Measurements from ENCODE around the gene SLC24A3.

SLC24A3 gene

DNA sequence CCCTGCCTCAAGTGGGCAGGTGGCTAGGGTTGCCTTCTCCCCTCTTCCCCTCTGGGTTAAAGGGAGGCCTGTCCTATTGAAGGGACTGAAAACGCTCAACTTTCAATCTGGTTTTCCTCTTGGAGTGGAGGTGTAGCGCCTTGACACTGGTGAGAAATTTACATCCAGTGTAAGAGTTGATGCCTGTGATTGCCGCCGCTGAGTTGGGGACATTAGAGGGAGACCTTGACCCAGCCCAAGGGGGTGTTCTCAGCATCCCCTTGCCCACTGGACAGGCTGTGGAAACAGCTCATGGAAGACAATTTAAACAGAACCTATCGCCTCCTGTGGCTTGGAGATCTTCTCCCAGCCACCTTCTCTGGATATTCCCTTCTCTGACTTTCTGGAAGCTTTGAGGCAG lies 61.6 kb downstream of the SLC24A3 start:
- TF ChIP-seq, protein P1, sequence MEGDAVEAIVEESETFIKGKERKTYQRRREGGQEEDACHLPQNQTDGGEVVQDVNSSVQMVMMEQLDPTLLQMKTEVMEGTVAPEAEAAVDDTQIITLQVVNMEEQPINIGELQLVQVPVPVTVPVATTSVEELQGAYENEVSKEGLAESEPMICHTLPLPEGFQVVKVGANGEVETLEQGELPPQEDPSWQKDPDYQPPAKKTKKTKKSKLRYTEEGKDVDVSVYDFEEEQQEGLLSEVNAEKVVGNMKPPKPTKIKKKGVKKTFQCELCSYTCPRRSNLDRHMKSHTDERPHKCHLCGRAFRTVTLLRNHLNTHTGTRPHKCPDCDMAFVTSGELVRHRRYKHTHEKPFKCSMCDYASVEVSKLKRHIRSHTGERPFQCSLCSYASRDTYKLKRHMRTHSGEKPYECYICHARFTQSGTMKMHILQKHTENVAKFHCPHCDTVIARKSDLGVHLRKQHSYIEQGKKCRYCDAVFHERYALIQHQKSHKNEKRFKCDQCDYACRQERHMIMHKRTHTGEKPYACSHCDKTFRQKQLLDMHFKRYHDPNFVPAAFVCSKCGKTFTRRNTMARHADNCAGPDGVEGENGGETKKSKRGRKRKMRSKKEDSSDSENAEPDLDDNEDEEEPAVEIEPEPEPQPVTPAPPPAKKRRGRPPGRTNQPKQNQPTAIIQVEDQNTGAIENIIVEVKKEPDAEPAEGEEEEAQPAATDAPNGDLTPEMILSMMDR (IDR thresholded peaks at IDR 0.05): no peak
- H3K9me3 Mint-ChIP-seq: no peaks in the 10 kb centered on the region
- no peak for DNase-seq
- H3K4me3 Mint-ChIP-seq: peak overlapping the region; percentile 38
- H3K27ac Mint-ChIP-seq: peak overlapping the region; percentile 96
- peaks cover 47% of the 10 kb centered on the region for H3K4me1 Mint-ChIP-seq
- peaks cover 5% of the 10 kb centered on the region for H3K27me3 Mint-ChIP-seq (ENCODE audit: low read depth, poor library complexity)
- no peaks in the 10 kb centered on the region for H3K36me3 Mint-ChIP-seq (ENCODE audit: low read depth)

DNA sequence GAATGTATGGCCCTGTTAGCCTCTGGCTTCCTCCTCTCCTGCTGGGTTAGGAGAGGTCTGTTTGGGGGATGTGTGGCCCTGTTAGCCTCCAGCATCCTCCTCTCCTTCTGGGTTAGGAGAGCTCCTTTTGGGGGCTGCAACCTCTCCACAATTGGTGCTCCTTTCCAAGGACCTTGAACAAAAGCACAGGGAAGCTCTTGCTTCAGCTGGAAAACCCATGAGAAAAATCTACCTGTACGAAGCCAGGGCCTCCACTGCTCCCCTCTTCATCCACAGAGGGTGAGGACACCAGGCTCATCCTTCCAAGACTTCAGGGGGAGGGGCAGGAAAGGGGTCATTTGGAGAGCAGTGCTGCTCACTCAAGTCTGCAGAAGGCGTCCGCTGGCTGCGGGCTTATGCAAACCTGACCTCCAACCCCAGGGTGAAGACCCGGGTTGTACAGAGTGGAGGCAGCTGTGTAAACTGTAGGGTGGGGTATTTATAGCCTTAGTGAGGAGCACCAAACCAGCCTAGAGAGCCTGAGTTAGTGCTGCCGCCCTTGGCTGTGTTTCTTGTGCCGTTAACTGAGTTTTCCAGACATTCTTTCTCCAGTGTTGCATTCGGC lies 62.1 kb downstream of the SLC24A3 start:
- DNase-seq: peak; percentile 54
- Mint-ChIP-seq H3K4me3 (peak overlapping the region; percentile 38), H3K4me1 (peaks cover 47% of the 10 kb centered on the region), H3K36me3 (ENCODE audit: low read depth) (peaks cover 4% of the 10 kb centered on the region), H3K27ac (peak overlapping the region; percentile 96), H3K9me3 (no peaks in the 10 kb centered on the region), H3K27me3 (ENCODE audit: low read depth, poor library complexity) (peaks cover under 1% of the 10 kb centered on the region)
- TF ChIP-seq, protein P1 (IDR thresholded peaks at IDR 0.05): no peak

DNA sequence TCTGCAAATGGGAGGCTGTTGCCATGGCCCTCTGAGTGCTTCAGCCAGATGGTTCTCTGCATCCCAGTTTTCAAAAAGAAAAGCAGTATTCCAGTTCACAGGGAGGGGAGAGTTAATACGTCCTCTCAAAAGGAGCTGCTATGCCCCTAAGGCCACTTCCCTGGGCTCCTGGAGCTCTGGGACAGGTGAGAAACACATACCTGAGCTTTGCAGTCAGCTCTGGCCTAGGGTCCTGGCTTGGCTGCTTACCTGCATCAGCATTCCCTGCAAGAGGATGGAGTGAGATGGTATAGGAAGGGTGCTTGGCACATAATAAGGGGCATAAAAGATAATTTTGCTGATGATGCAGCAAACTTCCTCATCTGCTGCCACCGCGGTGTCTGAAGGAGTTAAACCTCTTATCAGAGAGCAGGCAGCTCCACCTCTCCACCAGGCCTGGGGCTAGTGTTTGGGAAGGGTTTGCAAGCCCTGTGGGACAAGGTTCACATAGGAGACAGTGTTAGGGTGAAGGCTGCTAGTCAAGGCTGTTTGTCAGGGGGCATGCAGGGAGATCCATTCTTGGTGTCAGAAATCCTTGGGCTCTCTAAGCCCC lies 62.7 kb downstream of the SLC24A3 start:
- no peaks in the 10 kb centered on the region for H3K27me3 Mint-ChIP-seq (ENCODE audit: low read depth, poor library complexity)
- H3K4me3 Mint-ChIP-seq: peak overlapping the region; percentile 38
- H3K36me3 Mint-ChIP-seq (ENCODE audit: low read depth): peaks cover 8% of the 10 kb centered on the region
- TF ChIP-seq, protein P1 (IDR thresholded peaks at IDR 0.05): no peak
- no peak for DNase-seq
- H3K4me1 Mint-ChIP-seq: peaks cover 50% of the 10 kb centered on the region
- no peaks in the 10 kb centered on the region for H3K9me3 Mint-ChIP-seq
- peak overlapping the region; percentile 96 for H3K27ac Mint-ChIP-seq

DNA sequence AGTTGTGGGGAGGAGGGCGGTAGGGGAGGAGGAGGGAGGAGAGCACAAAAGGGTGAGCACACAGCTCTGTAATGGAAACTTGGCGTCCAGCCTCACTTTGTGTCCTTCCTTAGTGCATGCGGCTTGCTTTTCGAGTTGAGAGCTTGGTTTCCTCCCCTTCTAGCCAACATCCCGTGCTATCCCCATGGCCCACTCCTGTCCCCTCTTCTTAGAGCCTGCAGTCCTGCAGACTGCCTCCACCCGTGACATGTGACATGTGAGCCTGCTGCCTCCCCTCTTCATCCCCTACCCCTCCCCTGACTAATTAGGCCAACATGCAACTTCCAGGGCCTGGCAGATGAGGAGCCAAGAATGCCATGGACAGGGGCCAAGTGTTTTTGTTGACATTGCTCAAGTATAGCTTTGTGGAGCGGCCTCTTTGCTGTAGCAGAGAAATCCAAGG lies 63.2 kb downstream of the SLC24A3 start:
- TF ChIP-seq, protein P1 (IDR thresholded peaks at IDR 0.05): no peak
- Mint-ChIP-seq H3K27ac (peak overlapping the region; percentile 84), H3K4me1 (peaks cover 55% of the 10 kb centered on the region), H3K27me3 (ENCODE audit: low read depth, poor library complexity) (no peaks in the 10 kb centered on the region), H3K36me3 (ENCODE audit: low read depth) (peaks cover 13% of the 10 kb centered on the region), H3K4me3 (peak overlapping the region; percentile 31), H3K9me3 (no peaks in the 10 kb centered on the region)
- DNase-seq: no peak

DNA sequence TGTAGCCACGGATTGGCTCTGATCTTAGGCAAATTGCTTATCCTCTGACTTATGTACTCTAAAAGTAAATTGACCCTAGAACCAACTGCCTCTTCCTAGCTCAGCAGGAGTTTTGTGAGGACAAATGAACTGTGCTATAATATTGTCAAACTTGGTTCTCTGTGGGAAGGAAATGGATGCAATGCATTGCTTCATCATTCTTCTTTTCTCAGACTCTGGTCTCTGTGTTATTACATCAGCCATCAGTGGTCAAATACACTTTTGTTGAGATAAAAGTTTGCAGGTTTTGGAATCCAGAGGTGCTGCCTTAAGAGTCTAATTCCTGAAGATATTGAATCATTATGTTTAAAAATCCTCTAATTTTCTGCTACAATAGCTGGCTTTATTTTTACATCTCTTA lies 64.9 kb downstream of the SLC24A3 start:
- TF ChIP-seq, protein P1 (IDR thresholded peaks at IDR 0.05): no peak
- H3K9me3 Mint-ChIP-seq: no peaks in the 10 kb centered on the region
- DNase-seq: no peak
- peaks cover 70% of the 10 kb centered on the region for H3K4me1 Mint-ChIP-seq
- peaks cover 26% of the 10 kb centered on the region for H3K36me3 Mint-ChIP-seq (ENCODE audit: low read depth)
- H3K27me3 Mint-ChIP-seq (ENCODE audit: low read depth, poor library complexity): peaks cover 7% of the 10 kb centered on the region
- H3K27ac Mint-ChIP-seq: no peak overlapping the region
- no peak overlapping the region for H3K4me3 Mint-ChIP-seq
